Activated naive CD4-positive, alpha-beta T cell treated with anti-CD3 and anti-CD28 coated beads, Interleukin-2, amount 50 U/mL, for 24 hours (primary cell): ENCODE measurements around the gene LIN54.
"Not testable (repeated sequence)": the region's sequence is repeated elsewhere in the genome, so short reads cannot be mapped to it uniquely, and the experiment has no call there.

Experiments
- H3K27ac Mint-ChIP-seq: one replicate; pipeline ENCODE4 v1.8.0; 2021; ENCODE audit warnings: mild to moderate bottlenecking, mixed read lengths
- H3K27me3 Mint-ChIP-seq: one replicate; pipeline ENCODE4 v1.8.0; 2021; ENCODE audit warnings: mixed read lengths
- H3K36me3 Mint-ChIP-seq: one replicate; pipeline ENCODE4 v1.8.0; 2021; ENCODE audit warnings: mixed read lengths
- H3K4me1 Mint-ChIP-seq: one replicate; pipeline ENCODE4 v1.8.0; 2021; ENCODE audit warnings: mixed read lengths
- H3K4me3 Mint-ChIP-seq: one replicate; pipeline ENCODE4 v1.8.0; 2021; ENCODE audit warnings: mild to moderate bottlenecking, mixed read lengths
- H3K9me3 Mint-ChIP-seq: one replicate; pipeline ENCODE4 v1.8.0; 2021; ENCODE audit warnings: mixed read lengths

LIN54 gene

GRCh38 chr4:82930848-82931755, 79.5 kb downstream of the LIN54 start:
- H3K4me1 Mint-ChIP-seq: no peaks in the 10 kb centered on the region
- H3K9me3 Mint-ChIP-seq: no peaks in the 10 kb centered on the region
- no peak overlapping the region for H3K4me3 Mint-ChIP-seq
- H3K36me3 Mint-ChIP-seq: peaks cover 9% of the 10 kb centered on the region
- no peaks in the 10 kb centered on the region for H3K27me3 Mint-ChIP-seq
- no peak overlapping the region for H3K27ac Mint-ChIP-seq

- H3K27ac Mint-ChIP-seq: no peak overlapping the region
- no peak overlapping the region for H3K4me3 Mint-ChIP-seq
- H3K4me1 Mint-ChIP-seq: no peaks in the 10 kb centered on the region
- H3K27me3 Mint-ChIP-seq: no peaks in the 10 kb centered on the region
- no peaks in the 10 kb centered on the region for H3K9me3 Mint-ChIP-seq
- no peaks in the 10 kb centered on the region for H3K36me3 Mint-ChIP-seq
These were observed 88.8 kb downstream of the LIN54 start for GRCh38 chr4:82921795-82922194.

- Mint-ChIP-seq H3K36me3 (no peaks in the 10 kb centered on the region), H3K27me3 (no peaks in the 10 kb centered on the region), H3K4me3 (no peak overlapping the region), H3K9me3 (no peaks in the 10 kb centered on the region), H3K4me1 (no peaks in the 10 kb centered on the region), H3K27ac (no peak overlapping the region)
These were observed 91.2 kb downstream of the LIN54 start for GRCh38 chr4:82919386-82919785.

- Mint-ChIP-seq H3K4me3 (no peak overlapping the region), H3K36me3 (peaks cover 2% of the 10 kb centered on the region), H3K4me1 (no peaks in the 10 kb centered on the region), H3K9me3 (no peaks in the 10 kb centered on the region), H3K27me3 (no peaks in the 10 kb centered on the region), H3K27ac (no peak overlapping the region)
These were observed 92.5 kb downstream of the LIN54 start for GRCh38 chr4:82918091-82918490.

GRCh38 chr4:82913968-82914367, 96.7 kb downstream of the LIN54 start:
- H3K4me3 Mint-ChIP-seq, H3K27me3 Mint-ChIP-seq, H3K4me1 Mint-ChIP-seq, H3K27ac Mint-ChIP-seq, H3K9me3 Mint-ChIP-seq, H3K36me3 Mint-ChIP-seq: not testable (repeated sequence)

GRCh38 chr4:82913305-82913704, 97.3 kb downstream of the LIN54 start:
- Mint-ChIP-seq H3K9me3 (no peaks in the 10 kb centered on the region), H3K27ac (no peak overlapping the region), H3K4me1 (no peaks in the 10 kb centered on the region), H3K27me3 (no peaks in the 10 kb centered on the region), H3K36me3 (peaks cover 8% of the 10 kb centered on the region), H3K4me3 (no peak overlapping the region)

GRCh38 chr4:82909326-82909725, 101.3 kb downstream of the LIN54 start:
- H3K36me3 Mint-ChIP-seq: peaks cover 10% of the 10 kb centered on the region
- no peak overlapping the region for H3K4me3 Mint-ChIP-seq
- H3K27me3 Mint-ChIP-seq: no peaks in the 10 kb centered on the region
- H3K27ac Mint-ChIP-seq: no peak overlapping the region
- peaks cover 13% of the 10 kb centered on the region for H3K4me1 Mint-ChIP-seq
- no peaks in the 10 kb centered on the region for H3K9me3 Mint-ChIP-seq

- H3K9me3 Mint-ChIP-seq: no peaks in the 10 kb centered on the region
- peaks cover 30% of the 10 kb centered on the region for H3K4me1 Mint-ChIP-seq
- H3K36me3 Mint-ChIP-seq: peaks cover 7% of the 10 kb centered on the region
- no peak overlapping the region for H3K27ac Mint-ChIP-seq
- H3K4me3 Mint-ChIP-seq: no peak overlapping the region
- no peaks in the 10 kb centered on the region for H3K27me3 Mint-ChIP-seq
These were observed 104.2 kb downstream of the LIN54 start for GRCh38 chr4:82906469-82906868.

DNA sequence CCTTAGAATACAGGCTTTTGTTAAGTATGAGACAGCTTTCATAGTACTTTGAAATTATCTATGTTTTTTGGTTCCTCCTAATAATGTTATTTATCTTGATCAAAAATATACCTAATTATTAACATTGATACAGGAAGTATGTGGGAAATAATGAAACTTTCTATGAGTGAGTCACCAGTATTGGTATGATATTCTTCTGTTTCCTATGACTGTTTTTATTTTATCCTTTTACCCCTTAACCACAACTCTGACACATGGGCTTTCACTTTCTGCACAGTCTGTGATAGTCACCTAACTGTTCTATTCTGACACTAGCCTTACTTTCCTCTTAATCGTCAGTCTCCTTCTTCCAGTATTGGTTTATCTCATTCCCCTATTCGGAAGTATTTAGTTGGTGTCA, 105.4 kb downstream of the LIN54 start:
- peak overlapping the region; percentile 52 for H3K27ac Mint-ChIP-seq
- H3K4me3 Mint-ChIP-seq: peak overlapping the region; percentile 37
- H3K4me1 Mint-ChIP-seq: peaks cover 30% of the 10 kb centered on the region
- no peaks in the 10 kb centered on the region for H3K9me3 Mint-ChIP-seq
- H3K27me3 Mint-ChIP-seq: no peaks in the 10 kb centered on the region
- H3K36me3 Mint-ChIP-seq: peaks cover 2% of the 10 kb centered on the region

GRCh38 chr4:82903737-82904136, 106.9 kb downstream of the LIN54 start:
- no peaks in the 10 kb centered on the region for H3K9me3 Mint-ChIP-seq
- peak overlapping the region; percentile 30 for H3K4me3 Mint-ChIP-seq
- peak overlapping the region; percentile 81 for H3K27ac Mint-ChIP-seq
- peaks cover 2% of the 10 kb centered on the region for H3K36me3 Mint-ChIP-seq
- peaks cover 30% of the 10 kb centered on the region for H3K4me1 Mint-ChIP-seq
- no peaks in the 10 kb centered on the region for H3K27me3 Mint-ChIP-seq

DNA sequence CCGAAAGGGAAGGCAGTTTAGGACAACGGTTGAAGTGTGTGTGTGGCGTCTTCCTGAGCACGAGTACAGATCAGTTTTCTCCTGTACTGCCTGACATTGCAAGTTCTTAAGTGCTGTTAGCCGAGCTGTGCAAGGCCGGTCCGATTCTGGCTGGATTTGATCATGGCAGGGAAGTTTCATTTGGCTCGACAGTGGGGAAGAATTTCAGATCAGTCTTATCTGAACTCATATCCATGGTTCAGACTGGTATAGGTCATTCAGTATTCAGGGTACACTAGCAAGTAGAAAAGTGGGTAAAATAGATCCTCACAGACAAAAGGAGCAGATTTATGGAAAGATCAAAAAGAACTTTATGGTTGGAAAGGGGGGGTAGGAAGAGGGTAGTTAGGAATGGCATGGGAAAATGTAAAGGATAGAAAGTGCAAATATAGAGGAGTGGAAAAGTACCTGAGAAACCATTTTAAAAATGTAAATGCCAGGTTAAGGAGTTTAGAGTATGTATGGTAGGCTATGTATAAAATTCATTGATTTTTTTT, 109.4 kb downstream of the LIN54 start:
- Mint-ChIP-seq H3K27ac (no peak overlapping the region), H3K36me3 (peaks cover 6% of the 10 kb centered on the region), H3K27me3 (no peaks in the 10 kb centered on the region), H3K4me3 (no peak overlapping the region), H3K4me1 (peaks cover 43% of the 10 kb centered on the region), H3K9me3 (no peaks in the 10 kb centered on the region)

GRCh38 chr4:82900411-82901182, 110.0 kb downstream of the LIN54 start, which contains the start of gene THAP9:
THAP9 (plus strand) TSS chr4:82900735; CDS start chr4:82900803, 68 bp downstream.
- H3K4me1 Mint-ChIP-seq: peaks cover 40% of the 10 kb centered on the region
- H3K27me3 Mint-ChIP-seq: no peaks in the 10 kb centered on the region
- no peak within 1 kb of the TSS for H3K27ac Mint-ChIP-seq
- no peaks in the 10 kb centered on the region for H3K9me3 Mint-ChIP-seq
- H3K36me3 Mint-ChIP-seq: peaks cover 7% of the 10 kb centered on the region
- H3K4me3 Mint-ChIP-seq: no peak within 1 kb of the TSS

- Mint-ChIP-seq H3K4me3 (no peak overlapping the region), H3K9me3 (no peaks in the 10 kb centered on the region), H3K27ac (no peak overlapping the region), H3K4me1 (peaks cover 37% of the 10 kb centered on the region), H3K36me3 (peaks cover 9% of the 10 kb centered on the region), H3K27me3 (no peaks in the 10 kb centered on the region)
These were observed 110.6 kb downstream of the LIN54 start for GRCh38 chr4:82900066-82900410.

DNA sequence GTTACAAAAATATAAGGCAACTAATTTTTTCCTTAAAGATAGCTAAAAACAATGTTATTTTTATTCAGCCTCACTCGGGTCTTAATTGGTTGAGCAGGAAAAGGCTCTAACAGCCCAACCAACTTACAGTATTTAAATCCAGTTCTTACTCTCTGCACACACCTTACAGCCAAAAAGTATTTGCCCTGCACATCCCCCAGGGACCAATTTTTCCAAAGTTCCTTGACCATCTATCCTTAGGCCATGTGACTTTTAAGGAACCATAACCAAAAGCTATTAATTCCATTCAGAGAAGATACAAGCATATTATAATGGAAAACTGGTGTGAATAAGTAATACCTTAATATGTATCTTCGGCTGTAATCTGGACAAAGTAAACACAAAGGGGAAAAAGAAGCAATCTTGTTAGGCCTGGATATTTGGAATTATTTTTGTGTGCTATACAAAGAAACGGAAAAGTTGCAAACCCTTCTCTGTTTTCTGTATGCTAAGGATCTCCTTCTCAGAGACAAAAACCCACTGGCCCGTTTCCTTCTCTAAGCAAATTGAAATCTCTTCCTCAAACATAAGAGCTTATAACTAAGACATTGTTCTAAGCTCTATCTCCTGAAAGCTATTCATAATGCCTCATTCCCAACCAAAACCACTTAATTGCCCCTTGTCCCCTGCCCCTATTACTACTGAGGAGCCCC, 111.1 kb downstream of the LIN54 start:
- H3K27me3 Mint-ChIP-seq: no peaks in the 10 kb centered on the region
- H3K4me3 Mint-ChIP-seq: no peak overlapping the region
- peaks cover 12% of the 10 kb centered on the region for H3K36me3 Mint-ChIP-seq
- H3K27ac Mint-ChIP-seq: no peak overlapping the region
- H3K4me1 Mint-ChIP-seq: peaks cover 41% of the 10 kb centered on the region
- H3K9me3 Mint-ChIP-seq: no peaks in the 10 kb centered on the region
